IMR-90 (cell line): ENCODE results near the gene HAAO. TPM values are rescaled to one million over a fixed set of nuclear protein-coding genes. Genes with fewer than 3 reads are reported as not detected.
A peak's percentile ranks its signal among the peaks of the same experiment; 100 is the strongest.

Source experiments
- ATAC-seq: fragments of 200-7000 bp; cut with Tn5 transposase; 2 replicates; pipeline ENCODE4 v1.9.1; 2020; ENCODE audit warnings: low read depth, mild to moderate bottlenecking, moderate library complexity
- BruUV-seq: library from RNA; stranded (reverse); fragments of 400-500 nt; replicated peaks from 2 replicates; lab custom pipeline; 2021; lab: Mats Ljungman, UMichigan
- CTCF ChIA-PET: fragments of 300-600 bp; formaldehyde crosslinking; extraction: SDS; loops from one replicate; lab custom pipeline; 2021; ENCODE audit warnings: antibody characterized with exemption; lab: Yijun Ruan, JAX
- POLR2A ChIA-PET: fragments of 300-600 bp; sonication (Branson Sonifier 250); formaldehyde crosslinking; loops from one replicate; lab custom pipeline; 2022; ENCODE audit warnings: antibody characterized with exemption; ENCODE audit not compliant: unreplicated experiment; lab: Charles Lee
- DNase-seq: peaks from one replicate; pipeline ENCODE4 v3.0.0; 2013
- H2AFZ ChIP-seq: replicated peaks from 2 replicates; pipeline ENCODE3; 2013; ENCODE audit warnings: low read length, mild to moderate bottlenecking; ENCODE audit not compliant: poor library complexity
- H2AK5ac ChIP-seq: 2 replicates; pipeline ENCODE4 v1.6.1; 2013; ENCODE audit warnings: low read depth, low read length, inconsistent platforms
- H2AK9ac ChIP-seq: replicated peaks from 2 replicates; pipeline ENCODE3; 2013; ENCODE audit warnings: mild to moderate bottlenecking, low read depth, low read length, moderate library complexity; ENCODE audit not compliant: poor library complexity
- H2BK120ac ChIP-seq: 2 replicates; pipeline ENCODE4 v1.6.1; 2013; ENCODE audit warnings: low read depth, low read length, inconsistent platforms
- H2BK15ac ChIP-seq: 3 replicates; pipeline ENCODE4 v1.6.1; 2013; ENCODE audit warnings: low read depth, low read length, inconsistent platforms
- H2BK20ac ChIP-seq: 2 replicates; pipeline ENCODE4 v1.6.1; 2013; ENCODE audit warnings: low read depth, mild to moderate bottlenecking, inconsistent platforms, low read length, moderate library complexity
- H2BK5ac ChIP-seq: 2 replicates; pipeline ENCODE4 v1.6.1; 2013; ENCODE audit warnings: mild to moderate bottlenecking, low read depth, low read length, inconsistent platforms; ENCODE audit not compliant: poor library complexity, severe bottlenecking
- H3K14ac ChIP-seq: replicated peaks from 2 replicates; pipeline ENCODE4 v1.6.1; 2013; ENCODE audit warnings: low read depth, low read length, inconsistent platforms
- H3K18ac ChIP-seq: 2 replicates; pipeline ENCODE4 v1.6.1; 2013; ENCODE audit warnings: low read depth, low read length, control low read depth
- H3K23ac ChIP-seq: 2 replicates; pipeline ENCODE4 v1.6.1; 2013; ENCODE audit warnings: low read depth, low read length, inconsistent platforms
- H3K27ac ChIP-seq: 2 replicates; pipeline ENCODE4 v1.5.1; 2013; ENCODE audit warnings: mild to moderate bottlenecking, control low read depth, low read length; ENCODE audit not compliant: insufficient read depth
- H3K27me3 ChIP-seq: 2 replicates; pipeline ENCODE4 v1.6.1; 2013; ENCODE audit warnings: low read length; ENCODE audit not compliant: control insufficient read depth, insufficient read depth
- H3K36me3 ChIP-seq: 2 replicates; pipeline ENCODE4 v1.6.1; 2013; ENCODE audit warnings: low read length, mixed read lengths; ENCODE audit not compliant: control insufficient read depth, insufficient read depth
- H3K4ac ChIP-seq: 2 replicates; pipeline ENCODE4 v1.6.1; 2013; ENCODE audit warnings: low read depth, low read length, inconsistent platforms
- H3K4me1 ChIP-seq: 2 replicates; pipeline ENCODE4 v1.6.1; 2013; ENCODE audit warnings: low read length, mixed read lengths; ENCODE audit not compliant: control insufficient read depth, insufficient read depth
- H3K4me2 ChIP-seq: 2 replicates; pipeline ENCODE4 v1.6.1; 2013; ENCODE audit warnings: low read depth, mild to moderate bottlenecking, control low read depth, low read length, moderate library complexity
- H3K4me3 ChIP-seq: 2 replicates; pipeline ENCODE4 v1.5.1; 2013; ENCODE audit warnings: low read depth, mild to moderate bottlenecking, control low read depth, low read length, moderate library complexity; ENCODE audit not compliant: insufficient read depth
- H3K56ac ChIP-seq: 2 replicates; pipeline ENCODE4 v1.6.1; 2013; ENCODE audit warnings: low read length, inconsistent platforms; ENCODE audit not compliant: insufficient read depth; ENCODE audit errors: extremely low read depth
- H3K79me1 ChIP-seq, 2 experiments: 2 replicates each; pipeline ENCODE4 v1.6.1; 2013; ENCODE audit warnings: low read length in 2 of 2, inconsistent platforms in 1 of 2, low read depth in 1 of 2
- H3K9ac ChIP-seq: 2 replicates; pipeline ENCODE4 v1.6.1; 2013; ENCODE audit warnings: low read depth, low read length, control low read depth
- H3K9me1 ChIP-seq: 2 replicates; pipeline ENCODE4 v1.6.1; 2013; ENCODE audit warnings: low read length, inconsistent platforms; ENCODE audit not compliant: insufficient read depth
- H3K9me3 ChIP-seq: 2 replicates; pipeline ENCODE4 v1.6.1; 2013; ENCODE audit warnings: low read length; ENCODE audit not compliant: control insufficient read depth, insufficient read depth
- H4K20me1 ChIP-seq: 2 replicates; pipeline ENCODE4 v1.6.1; 2013; ENCODE audit warnings: low read length, inconsistent platforms; ENCODE audit not compliant: insufficient read depth
- H4K5ac ChIP-seq: 2 replicates; pipeline ENCODE4 v1.6.1; 2013; ENCODE audit warnings: mild to moderate bottlenecking, low read depth, low read length, control low read depth
- H4K8ac ChIP-seq, 2 experiments: 2 replicates each; pipeline ENCODE4 v1.6.1; 2013; ENCODE audit warnings: low read depth in 2 of 2, low read length in 2 of 2, control low read depth in 1 of 2, inconsistent platforms in 1 of 2
- H4K91ac ChIP-seq: 2 replicates; pipeline ENCODE4 v1.6.1; 2013; ENCODE audit warnings: low read depth, low read length, inconsistent platforms; ENCODE audit not compliant: insufficient read depth
- ELK1 ChIP-seq: fragments of 150-350 bp; IDR thresholded peaks from 2 replicates; pipeline ENCODE4 v1.6.1; 2016; ENCODE audit warnings: low read depth, mild to moderate bottlenecking, low read length, moderate library complexity, borderline replicate concordance
- RCOR1 ChIP-seq: IDR thresholded peaks from 2 replicates; pipeline ENCODE4 v1.6.1; 2012; ENCODE audit warnings: mild to moderate bottlenecking, low read length, improper control_type of control experiment; ENCODE audit not compliant: insufficient replicate concordance
- whole genome bisulfite sequencing, 2 experiments: methylation state at CpG; one replicate each; pipeline versions ENCODE4 v1.1.5 to v1.1.7; 2013; ENCODE audit warnings: missing lambda C conversion rate in 2 of 2; ENCODE audit not compliant: insufficient read length in 1 of 2; ENCODE audit errors: extremely low coverage in 2 of 2; 5-methylcytosine and 5-hydroxymethylcytosine counted together
- dilution Hi-C: fragments of 300-500 bp; cut with HindIII; formaldehyde crosslinking; loops from one replicate; pipeline ENCODE4 v1.14.3; 2018; ENCODE audit warnings: low sequenced_read_pairs; ENCODE audit not compliant: unreplicated experiment
- in situ Hi-C: fragments of 300-500 bp; cut with MboI; formaldehyde crosslinking; loops from 3 replicates; pipeline ENCODE4 v1.14.3; 2019; ENCODE audit warnings: low sequenced_read_pairs, inconsistent platforms, mixed read lengths
- intact Hi-C: fragments of 100-400 bp; cut with micrococcal nuclease; formaldehyde crosslinking; loops from 2 replicates; pipeline ENCODE4 v1.10.0; 2022
- polyA plus RNA-seq, 3 experiments: library from polyadenylated mRNA; depleted of rRNA; stranded (reverse); fragments of >200 nt; gene quantifications; 2 replicates each; pipeline ENCODE4 v1.2.3, GENCODE V29; 2012; ENCODE audit warnings: low replicate concordance in 1 of 3
- total RNA-seq: library from RNA; depleted of rRNA; stranded (reverse); fragments of >200 nt; gene quantifications from 2 replicates; pipeline ENCODE4 v1.2.3, GENCODE V29; 2012
- TF ChIP-seq, protein P1 (sequence below): fragments of 150-350 bp; IDR thresholded peaks from 2 replicates; pipeline ENCODE4 v1.6.1; 2017; ENCODE audit warnings: mild to moderate bottlenecking, antibody characterized with exemption, low read length, low read depth

The HAAO gene
- total and polyA plus RNA-seq, 2 of the 4 experiments (the other 2 are of a cell fraction) = 0.05 to 0.18 TPM

GRCh38 chr2:42775810-42776209 lies 16.6 kb downstream of the HAAO start:
- no CpG with 5 or more reads among the region's 3 CpGs for WGBS, 2 experiments

More at GRCh38 chr2:42775810-42776209, 16.6 kb downstream of the HAAO start:
- Histone ChIP-seq H2BK5ac (no peak overlapping the region), H2AK5ac (no peak overlapping the region), H3K9me1 (no peaks in the 10 kb centered on the region), H4K91ac (no peak overlapping the region), H2AK9ac (no peak overlapping the region), H2BK120ac (no peak overlapping the region), H2BK20ac (no peak overlapping the region), H3K18ac (no peak overlapping the region), H3K27me3 (no peaks in the 10 kb centered on the region), H3K4me2 (no peak overlapping the region), H3K9ac (no peak overlapping the region), H3K23ac (no peak overlapping the region), H3K36me3 (no peaks in the 10 kb centered on the region), H4K8ac (no peak overlapping the region), H3K56ac (no peak overlapping the region), H4K5ac (no peak overlapping the region), H3K27ac (no peak overlapping the region), H3K4me1 (0 out of 2 replicates have a peak, but pooled peaks cover 2% of the 10 kb centered on the region), H3K4ac (no peak overlapping the region), H3K79me1 (no peaks in the 10 kb centered on the region), H2AFZ (no peak overlapping the region), H4K20me1 (no peaks in the 10 kb centered on the region), H2BK15ac (no peak overlapping the region), H3K4me3 (no peak overlapping the region), H3K9me3 (no peaks in the 10 kb centered on the region; the same call in 1 of the 2 replicates), H3K14ac (no peak overlapping the region)
- in situ Hi-C loops = no loop called here
- intact Hi-C loops = no loop called here
- ATAC-seq (no peak), DNase-seq (no peak)
- BruUV-seq = no TSS peak
- ChIA-PET POLR2A (no interaction called here), CTCF (no interaction called here)
- dilution Hi-C loops = no loop called here
- TF ChIP-seq ELK1 (no peak), RCOR1 (no peak)
- TF ChIP-seq, protein P1, sequence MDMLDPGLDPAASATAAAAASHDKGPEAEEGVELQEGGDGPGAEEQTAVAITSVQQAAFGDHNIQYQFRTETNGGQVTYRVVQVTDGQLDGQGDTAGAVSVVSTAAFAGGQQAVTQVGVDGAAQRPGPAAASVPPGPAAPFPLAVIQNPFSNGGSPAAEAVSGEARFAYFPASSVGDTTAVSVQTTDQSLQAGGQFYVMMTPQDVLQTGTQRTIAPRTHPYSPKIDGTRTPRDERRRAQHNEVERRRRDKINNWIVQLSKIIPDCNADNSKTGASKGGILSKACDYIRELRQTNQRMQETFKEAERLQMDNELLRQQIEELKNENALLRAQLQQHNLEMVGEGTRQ = peak; percentile 26; the same call in 1 of the 2 replicates
